T47D (cell line): Measurements from ENCODE around the gene SLC7A1.

ENCODE experiments used
- DNase-seq, 2 experiments: peaks; one replicate each; pipeline versions ENCODE4 v3.0.0 to v3.0.0-alpha.2; 2011 to 2012; ENCODE audit warnings: low read depth in 1 of 2, low spot score in 1 of 2
- JUND ChIP-seq: IDR thresholded peaks from 2 replicates; pipeline ENCODE4 v1.6.1; 2012; ENCODE audit warnings: low read depth
- in situ Hi-C: cut with HindIII; loops from 2 replicates; pipeline ENCODE4 v1.10.0; 2016; ENCODE audit warnings: low sequenced_read_pairs, low pct_unique_long_range_greater_than_20kb

SLC7A1 gene

GRCh38 chr13:29527916-29528315, 67.6 kb downstream of the SLC7A1 start:
- in situ Hi-C loops = no loop called here
- no peak for TF ChIP-seq JUND
- no peak for DNase-seq

- no peak for TF ChIP-seq JUND
- DNase-seq = no peak
- in situ Hi-C loops = no loop called here
Measured at GRCh38 chr13:29527511-29527910, 68.0 kb downstream of the SLC7A1 start.

GRCh38 chr13:29526741-29527140, 68.7 kb downstream of the SLC7A1 start:
- in situ Hi-C loops = no loop called here
- TF ChIP-seq JUND = no peak
- no peak for DNase-seq

DNA sequence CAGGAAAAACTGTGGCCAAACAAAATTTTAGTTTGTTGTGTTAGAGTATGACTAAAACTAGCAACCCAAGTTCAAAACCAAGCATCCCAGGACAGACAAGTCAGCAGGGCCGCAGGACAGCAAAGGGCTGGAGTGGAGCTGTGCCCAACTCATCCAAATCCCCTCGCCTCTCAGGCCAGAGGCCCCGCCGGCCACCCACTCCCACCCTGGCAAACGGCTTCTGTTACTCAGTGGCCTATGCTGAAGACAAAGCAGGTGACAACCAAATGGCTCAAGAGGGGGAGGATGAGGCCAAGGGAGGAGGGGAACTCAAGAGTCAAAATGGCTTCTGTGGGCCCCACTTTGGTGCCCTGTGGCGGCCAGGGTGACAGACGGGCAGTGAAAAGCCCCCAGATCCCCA, 69.7 kb downstream of the SLC7A1 start:
- TF ChIP-seq JUND = no peak
- in situ Hi-C loops = no loop called here
- DNase-seq = no peak

DNA sequence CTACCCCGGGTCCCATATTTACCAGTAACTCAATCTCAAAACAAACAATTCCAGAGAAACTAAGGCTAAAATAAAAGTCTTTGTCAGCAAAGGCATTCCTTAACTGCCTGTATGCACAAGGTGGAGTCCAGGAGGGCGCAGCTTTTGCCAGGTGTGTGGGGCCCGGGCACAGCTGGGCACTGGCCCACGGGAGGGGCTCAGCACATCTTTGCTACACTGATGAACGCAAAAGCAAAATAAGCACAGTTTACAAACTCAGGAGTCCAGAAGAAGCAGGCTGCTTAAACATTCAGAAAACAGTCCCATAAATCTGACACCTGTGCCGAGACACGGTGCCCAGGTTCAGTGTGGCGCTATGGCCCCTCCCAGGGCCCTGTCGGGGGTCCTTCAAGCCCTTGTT, 70.8 kb downstream of the SLC7A1 start:
- in situ Hi-C loops = no loop called here
- TF ChIP-seq JUND = no peak
- no peak for DNase-seq

- DNase-seq = no peak
- in situ Hi-C loops = no loop called here
- TF ChIP-seq JUND = no peak
Measured at GRCh38 chr13:29524176-29524575, 71.3 kb downstream of the SLC7A1 start.

DNA sequence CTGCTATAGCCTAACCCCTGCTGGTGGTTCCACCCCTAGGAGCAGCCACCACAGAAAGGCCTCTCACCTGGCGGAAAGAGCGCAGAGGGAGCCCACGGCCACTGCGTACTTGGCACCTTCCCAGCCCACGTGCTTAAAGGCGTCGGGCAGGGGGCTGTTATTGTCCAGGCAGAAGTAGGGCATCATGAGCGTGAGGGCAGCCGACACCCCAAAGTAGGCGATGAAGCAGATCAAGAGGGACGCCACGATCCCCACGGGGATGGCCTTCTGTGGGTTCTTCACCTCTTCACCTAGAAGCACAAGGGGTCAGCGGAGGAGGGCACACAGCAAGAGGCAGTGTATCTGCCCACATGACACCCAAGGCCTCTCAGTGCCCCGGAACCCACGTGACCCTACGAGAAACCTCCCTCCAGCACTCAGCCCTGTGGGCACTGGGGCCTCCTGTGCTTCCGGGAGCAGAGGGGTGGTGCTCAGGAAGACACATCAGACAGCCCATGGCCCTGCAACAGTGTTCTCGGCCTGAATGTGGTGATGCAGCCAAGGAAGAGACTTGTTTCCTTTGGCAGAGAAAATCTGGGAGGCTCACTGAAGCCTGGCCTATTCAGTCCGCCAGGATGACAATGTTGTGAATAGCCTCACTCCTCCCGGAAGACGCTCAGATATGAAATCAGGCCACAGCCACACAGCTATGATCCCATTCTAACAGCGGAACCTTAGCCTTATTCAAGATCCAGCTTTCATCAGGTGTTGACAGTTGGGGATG, 72.1 kb downstream of the SLC7A1 start:
- DNase-seq = no peak
- TF ChIP-seq JUND = no peak
- in situ Hi-C loops = no loop called here

DNA sequence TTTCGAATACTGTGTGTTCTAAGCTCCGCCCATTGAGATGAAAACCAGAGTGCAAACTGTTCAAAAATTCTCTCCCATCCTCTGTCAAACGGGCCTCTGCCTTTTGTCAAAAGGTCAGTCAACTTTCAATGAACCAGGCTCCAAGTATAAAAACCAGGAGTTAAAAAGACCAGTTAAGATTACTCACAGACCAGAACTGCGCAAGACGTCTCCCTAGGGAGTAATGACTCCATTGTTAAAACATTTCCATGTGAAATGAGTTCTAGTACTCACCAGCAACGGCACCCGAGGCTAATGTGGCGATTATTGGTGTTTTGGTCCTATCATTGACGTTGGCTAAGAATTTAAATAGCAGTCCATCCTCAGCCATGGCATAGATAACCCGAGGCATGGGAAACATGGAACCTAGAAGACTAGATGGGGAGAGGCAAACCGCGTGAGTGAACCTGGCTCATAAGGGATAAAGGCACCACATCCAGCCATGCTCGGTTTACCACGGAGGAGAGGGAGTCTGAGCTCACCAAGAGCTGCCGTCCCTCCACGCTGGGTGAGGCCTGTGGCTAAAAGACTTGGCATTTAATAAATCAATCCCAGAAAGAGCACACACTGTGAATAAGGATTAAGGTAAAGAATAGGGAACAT, 73.3 kb downstream of the SLC7A1 start:
- in situ Hi-C loops = no loop called here
- DNase-seq = no peak

DNA sequence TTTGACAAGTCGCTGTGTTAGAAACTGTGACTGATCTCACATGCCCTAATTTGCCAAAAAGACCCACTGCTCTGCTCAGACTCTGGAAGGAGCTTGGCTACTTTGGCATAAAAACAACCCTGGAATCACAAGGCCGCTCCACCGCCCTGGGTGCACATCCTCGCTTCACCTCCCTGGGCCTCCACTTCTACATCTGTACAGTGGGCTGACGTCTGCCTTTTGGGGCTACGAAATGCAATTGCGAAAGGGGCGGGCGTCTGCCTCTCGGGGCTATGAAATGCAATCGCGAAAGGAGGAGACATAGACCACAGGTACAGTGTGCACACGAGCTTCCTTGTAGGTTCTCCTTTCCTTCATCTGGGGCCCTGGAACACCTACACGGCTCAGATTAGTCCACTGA, 74.2 kb downstream of the SLC7A1 start:
- TF ChIP-seq JUND = no peak
- DNase-seq = no peak
- in situ Hi-C loops = no loop called here

More for the DNA sequence above, 73.3 kb downstream of the SLC7A1 start:
- TF ChIP-seq JUND = no peak

- TF ChIP-seq JUND = no peak
- in situ Hi-C loops = no loop called here
- no peak for DNase-seq
Measured at GRCh38 chr13:29520671-29521070, 74.8 kb downstream of the SLC7A1 start.

DNA sequence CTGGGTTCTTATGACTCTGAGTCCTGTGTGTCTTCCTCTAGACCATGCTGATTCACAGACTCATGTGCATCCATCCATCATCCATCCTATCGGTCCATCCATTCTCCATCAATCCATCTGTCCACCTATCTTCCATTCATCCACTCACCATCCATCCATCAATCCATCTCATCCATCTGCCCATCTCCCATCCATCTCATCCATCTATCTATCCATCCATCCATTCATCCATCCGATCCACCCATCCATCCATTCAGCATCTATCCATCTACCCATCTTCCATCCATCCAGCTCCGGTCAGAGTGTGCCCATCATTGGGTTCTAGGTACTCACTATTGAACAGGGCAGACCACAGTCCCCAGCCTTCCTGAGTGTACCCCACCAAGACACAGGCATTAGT, 75.6 kb downstream of the SLC7A1 start:
- TF ChIP-seq JUND = no peak
- in situ Hi-C loops = no loop called here
- DNase-seq = no peak

DNA sequence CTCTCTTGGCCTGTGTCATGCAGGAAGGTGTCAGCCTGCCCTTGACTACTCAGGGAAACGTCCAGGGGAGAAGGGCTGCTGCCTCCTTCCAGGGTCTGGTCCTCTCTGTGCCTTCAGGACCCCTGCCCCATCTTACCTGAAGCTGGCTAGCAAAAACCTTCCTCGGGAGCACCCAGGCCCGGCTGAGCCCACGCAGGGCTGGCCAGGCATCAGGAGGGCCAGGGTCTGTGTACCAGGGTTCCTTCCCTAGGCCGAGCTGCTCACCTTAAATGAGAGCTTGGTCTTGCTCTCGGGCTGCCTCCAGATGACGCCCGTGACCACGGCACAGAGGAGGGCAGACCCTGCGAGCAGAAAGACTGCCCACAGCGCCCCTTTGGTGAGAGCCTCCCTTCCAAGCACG, 78.6 kb downstream of the SLC7A1 start:
- TF ChIP-seq JUND = no peak
- DNase-seq = no peak
- in situ Hi-C loops = no loop called here

DNA sequence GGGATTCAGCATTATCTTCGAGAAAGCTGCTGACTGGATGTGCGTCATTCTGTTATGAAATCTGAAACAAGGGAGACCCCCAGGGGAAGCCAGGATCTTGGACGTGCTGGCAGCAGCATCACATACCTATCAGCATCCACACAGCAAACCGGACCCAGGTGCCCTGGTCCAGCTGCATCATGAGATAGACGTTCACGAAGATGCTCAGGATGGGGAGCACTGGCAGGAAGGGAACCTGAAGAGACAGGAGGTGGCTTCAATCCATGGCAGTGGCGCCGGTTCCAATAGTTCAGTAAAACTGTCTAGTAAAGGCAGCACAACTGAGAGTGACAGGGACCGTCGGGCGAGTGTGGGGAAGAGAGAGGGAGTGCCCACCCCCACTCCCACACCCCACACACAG, 79.5 kb downstream of the SLC7A1 start:
- no peak for DNase-seq
- in situ Hi-C loops = no loop called here
- no peak for TF ChIP-seq JUND
